IMR-90 (cell line): ENCODE results near the gene CEP104. TPM values are rescaled to one million over a fixed set of nuclear protein-coding genes. Genes with fewer than 3 reads are reported as not detected.
A peak's percentile ranks its signal among the peaks of the same experiment; 100 is the strongest.

Experiments used
- ATAC-seq: fragments of 200-7000 bp; cut with Tn5 transposase; 2 replicates; pipeline ENCODE4 v1.9.1; 2020; ENCODE audit warnings: low read depth, mild to moderate bottlenecking, moderate library complexity
- BruUV-seq: library from RNA; stranded (reverse); fragments of 400-500 nt; replicated peaks from 2 replicates; lab custom pipeline; 2021; lab: Mats Ljungman, UMichigan
- CTCF ChIA-PET: fragments of 300-600 bp; formaldehyde crosslinking; extraction: SDS; loops from one replicate; lab custom pipeline; 2021; ENCODE audit warnings: antibody characterized with exemption; lab: Yijun Ruan, JAX
- POLR2A ChIA-PET: fragments of 300-600 bp; sonication (Branson Sonifier 250); formaldehyde crosslinking; loops from one replicate; lab custom pipeline; 2022; ENCODE audit warnings: antibody characterized with exemption; ENCODE audit not compliant: unreplicated experiment; lab: Charles Lee
- DNase-seq: peaks from one replicate; pipeline ENCODE4 v3.0.0; 2013
- H2AFZ ChIP-seq: replicated peaks from 2 replicates; pipeline ENCODE3; 2013; ENCODE audit warnings: low read length, mild to moderate bottlenecking; ENCODE audit not compliant: poor library complexity
- H2AK5ac ChIP-seq: 2 replicates; pipeline ENCODE4 v1.6.1; 2013; ENCODE audit warnings: low read depth, low read length, inconsistent platforms
- H2AK9ac ChIP-seq: replicated peaks from 2 replicates; pipeline ENCODE3; 2013; ENCODE audit warnings: mild to moderate bottlenecking, low read depth, low read length, moderate library complexity; ENCODE audit not compliant: poor library complexity
- H2BK120ac ChIP-seq: 2 replicates; pipeline ENCODE4 v1.6.1; 2013; ENCODE audit warnings: low read depth, low read length, inconsistent platforms
- H2BK15ac ChIP-seq: 3 replicates; pipeline ENCODE4 v1.6.1; 2013; ENCODE audit warnings: low read depth, low read length, inconsistent platforms
- H2BK20ac ChIP-seq: 2 replicates; pipeline ENCODE4 v1.6.1; 2013; ENCODE audit warnings: low read depth, mild to moderate bottlenecking, inconsistent platforms, low read length, moderate library complexity
- H2BK5ac ChIP-seq: 2 replicates; pipeline ENCODE4 v1.6.1; 2013; ENCODE audit warnings: mild to moderate bottlenecking, low read depth, low read length, inconsistent platforms; ENCODE audit not compliant: poor library complexity, severe bottlenecking
- H3K14ac ChIP-seq: replicated peaks from 2 replicates; pipeline ENCODE4 v1.6.1; 2013; ENCODE audit warnings: low read depth, low read length, inconsistent platforms
- H3K18ac ChIP-seq: 2 replicates; pipeline ENCODE4 v1.6.1; 2013; ENCODE audit warnings: low read depth, low read length, control low read depth
- H3K23ac ChIP-seq: 2 replicates; pipeline ENCODE4 v1.6.1; 2013; ENCODE audit warnings: low read depth, low read length, inconsistent platforms
- H3K27ac ChIP-seq: 2 replicates; pipeline ENCODE4 v1.5.1; 2013; ENCODE audit warnings: mild to moderate bottlenecking, control low read depth, low read length; ENCODE audit not compliant: insufficient read depth
- H3K27me3 ChIP-seq: 2 replicates; pipeline ENCODE4 v1.6.1; 2013; ENCODE audit warnings: low read length; ENCODE audit not compliant: control insufficient read depth, insufficient read depth
- H3K36me3 ChIP-seq: 2 replicates; pipeline ENCODE4 v1.6.1; 2013; ENCODE audit warnings: low read length, mixed read lengths; ENCODE audit not compliant: control insufficient read depth, insufficient read depth
- H3K4ac ChIP-seq: 2 replicates; pipeline ENCODE4 v1.6.1; 2013; ENCODE audit warnings: low read depth, low read length, inconsistent platforms
- H3K4me1 ChIP-seq: 2 replicates; pipeline ENCODE4 v1.6.1; 2013; ENCODE audit warnings: low read length, mixed read lengths; ENCODE audit not compliant: control insufficient read depth, insufficient read depth
- H3K4me2 ChIP-seq: 2 replicates; pipeline ENCODE4 v1.6.1; 2013; ENCODE audit warnings: low read depth, mild to moderate bottlenecking, control low read depth, low read length, moderate library complexity
- H3K4me3 ChIP-seq: 2 replicates; pipeline ENCODE4 v1.5.1; 2013; ENCODE audit warnings: low read depth, mild to moderate bottlenecking, control low read depth, low read length, moderate library complexity; ENCODE audit not compliant: insufficient read depth
- H3K56ac ChIP-seq: 2 replicates; pipeline ENCODE4 v1.6.1; 2013; ENCODE audit warnings: low read length, inconsistent platforms; ENCODE audit not compliant: insufficient read depth; ENCODE audit errors: extremely low read depth
- H3K79me1 ChIP-seq, 2 experiments: 2 replicates each; pipeline ENCODE4 v1.6.1; 2013; ENCODE audit warnings: low read length in 2 of 2, inconsistent platforms in 1 of 2, low read depth in 1 of 2
- H3K9ac ChIP-seq: 2 replicates; pipeline ENCODE4 v1.6.1; 2013; ENCODE audit warnings: low read depth, low read length, control low read depth
- H3K9me1 ChIP-seq: 2 replicates; pipeline ENCODE4 v1.6.1; 2013; ENCODE audit warnings: low read length, inconsistent platforms; ENCODE audit not compliant: insufficient read depth
- H3K9me3 ChIP-seq: 2 replicates; pipeline ENCODE4 v1.6.1; 2013; ENCODE audit warnings: low read length; ENCODE audit not compliant: control insufficient read depth, insufficient read depth
- H4K20me1 ChIP-seq: 2 replicates; pipeline ENCODE4 v1.6.1; 2013; ENCODE audit warnings: low read length, inconsistent platforms; ENCODE audit not compliant: insufficient read depth
- H4K5ac ChIP-seq: 2 replicates; pipeline ENCODE4 v1.6.1; 2013; ENCODE audit warnings: mild to moderate bottlenecking, low read depth, low read length, control low read depth
- H4K8ac ChIP-seq, 2 experiments: 2 replicates each; pipeline ENCODE4 v1.6.1; 2013; ENCODE audit warnings: low read depth in 2 of 2, low read length in 2 of 2, control low read depth in 1 of 2, inconsistent platforms in 1 of 2
- H4K91ac ChIP-seq: 2 replicates; pipeline ENCODE4 v1.6.1; 2013; ENCODE audit warnings: low read depth, low read length, inconsistent platforms; ENCODE audit not compliant: insufficient read depth
- RCOR1 ChIP-seq: IDR thresholded peaks from 2 replicates; pipeline ENCODE4 v1.6.1; 2012; ENCODE audit warnings: mild to moderate bottlenecking, low read length, improper control_type of control experiment; ENCODE audit not compliant: insufficient replicate concordance
- WGBS, 2 experiments: methylation state at CpG; one replicate each; pipeline versions ENCODE4 v1.1.5 to v1.1.7; 2013; ENCODE audit warnings: missing lambda C conversion rate in 2 of 2; ENCODE audit not compliant: insufficient read length in 1 of 2; ENCODE audit errors: extremely low coverage in 2 of 2; 5-methylcytosine and 5-hydroxymethylcytosine counted together
- dilution Hi-C: fragments of 300-500 bp; cut with HindIII; formaldehyde crosslinking; loops from one replicate; pipeline ENCODE4 v1.14.3; 2018; ENCODE audit warnings: low sequenced_read_pairs; ENCODE audit not compliant: unreplicated experiment
- in situ Hi-C: fragments of 300-500 bp; cut with MboI; formaldehyde crosslinking; loops from 3 replicates; pipeline ENCODE4 v1.14.3; 2019; ENCODE audit warnings: low sequenced_read_pairs, inconsistent platforms, mixed read lengths
- intact Hi-C: fragments of 100-400 bp; cut with micrococcal nuclease; formaldehyde crosslinking; loops from 2 replicates; pipeline ENCODE4 v1.10.0; 2022
- polyA plus RNA-seq, 3 experiments: library from polyadenylated mRNA; depleted of rRNA; stranded (reverse); fragments of >200 nt; gene quantifications; 2 replicates each; pipeline ENCODE4 v1.2.3, GENCODE V29; 2012; ENCODE audit warnings: low replicate concordance in 1 of 3
- total RNA-seq: library from RNA; depleted of rRNA; stranded (reverse); fragments of >200 nt; gene quantifications from 2 replicates; pipeline ENCODE4 v1.2.3, GENCODE V29; 2012
- TF ChIP-seq, protein P1 (sequence below): conservative IDR thresholded peaks from 2 replicates; pipeline ENCODE4 v1.5.1; 2012; ENCODE audit warnings: mild to moderate bottlenecking, low read depth, low read length, improper control_type of control experiment

CEP104 gene
- total and polyA plus RNA-seq, 2 of the 4 experiments (the other 2 are of a cell fraction): 14.3 to 17.5 TPM

DNA sequence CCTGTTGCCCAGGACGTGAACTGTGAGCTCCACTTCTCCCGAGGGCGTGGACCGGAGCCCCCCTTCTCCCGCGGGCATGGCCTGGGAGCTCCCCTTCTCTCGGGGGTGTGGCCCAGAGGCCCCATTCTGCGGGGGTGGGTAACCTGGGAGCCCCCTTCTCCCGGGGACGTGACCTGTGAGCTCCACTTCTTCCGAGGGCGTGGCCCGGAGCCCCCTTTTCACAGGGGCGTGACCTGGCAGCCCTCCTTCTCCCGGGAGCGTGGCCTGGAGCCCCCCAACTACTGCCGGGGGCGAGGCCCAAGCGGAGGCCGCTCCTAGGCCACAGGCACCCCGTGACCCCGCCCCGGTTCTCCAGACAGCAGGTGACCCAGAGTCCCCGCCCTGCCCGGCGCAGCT lies 42.7 kb upstream of the CEP104 start:
- Histone ChIP-seq H3K9me1 (peaks cover 7% of the 10 kb centered on the region; the same call in 1 of the 2 replicates), H3K9ac (peak overlapping the region; percentile 62), H3K27ac (peak overlapping the region; percentile 61), H3K4ac (peak overlapping the region; percentile 15), H4K8ac (peak overlapping the region; percentile 48 to 56; a peak in 2 of 4 replicates), H4K91ac (no peak overlapping the region), H4K20me1 (peaks cover 20% of the 10 kb centered on the region), H3K9me3 (no peaks in the 10 kb centered on the region), H3K23ac (0 out of 2 replicates have a peak overlapping the region, but pooled peaks have one; percentile 4), H4K5ac (no peak overlapping the region; the same call in 1 of the 2 replicates), H2AK9ac (peak overlapping the region; percentile 95), H3K79me1 (peaks cover 5 to 28% of the 10 kb centered on the region in 2 experiments; a peak in 3 of 4 replicates), H2BK20ac (no peak overlapping the region), H3K4me2 (peak overlapping the region; percentile 85), H3K18ac (no peak overlapping the region), H2BK5ac (no peak overlapping the region), H3K36me3 (0 out of 2 replicates have a peak, but pooled peaks cover 4% of the 10 kb centered on the region), H2BK15ac (no peak overlapping the region), H2AK5ac (peak overlapping the region; percentile 81; the same call in 1 of the 2 replicates), H3K4me1 (peaks cover 14% of the 10 kb centered on the region), H2BK120ac (no peak overlapping the region), H3K14ac (peak overlapping the region; percentile 57; the same call in 1 of the 2 replicates), H3K27me3 (no peaks in the 10 kb centered on the region), H3K56ac (no peak overlapping the region), H3K4me3 (peak overlapping the region; percentile 60), H2AFZ (peak overlapping the region; percentile 100)
- 0% methylated on average over 8 of the region's 26 CpGs; no CpG with 5 or more reads in 1 of the 2 experiments for WGBS, 2 experiments
- DNase-seq (no peak), ATAC-seq (no peak)
- TF ChIP-seq, protein P1, sequence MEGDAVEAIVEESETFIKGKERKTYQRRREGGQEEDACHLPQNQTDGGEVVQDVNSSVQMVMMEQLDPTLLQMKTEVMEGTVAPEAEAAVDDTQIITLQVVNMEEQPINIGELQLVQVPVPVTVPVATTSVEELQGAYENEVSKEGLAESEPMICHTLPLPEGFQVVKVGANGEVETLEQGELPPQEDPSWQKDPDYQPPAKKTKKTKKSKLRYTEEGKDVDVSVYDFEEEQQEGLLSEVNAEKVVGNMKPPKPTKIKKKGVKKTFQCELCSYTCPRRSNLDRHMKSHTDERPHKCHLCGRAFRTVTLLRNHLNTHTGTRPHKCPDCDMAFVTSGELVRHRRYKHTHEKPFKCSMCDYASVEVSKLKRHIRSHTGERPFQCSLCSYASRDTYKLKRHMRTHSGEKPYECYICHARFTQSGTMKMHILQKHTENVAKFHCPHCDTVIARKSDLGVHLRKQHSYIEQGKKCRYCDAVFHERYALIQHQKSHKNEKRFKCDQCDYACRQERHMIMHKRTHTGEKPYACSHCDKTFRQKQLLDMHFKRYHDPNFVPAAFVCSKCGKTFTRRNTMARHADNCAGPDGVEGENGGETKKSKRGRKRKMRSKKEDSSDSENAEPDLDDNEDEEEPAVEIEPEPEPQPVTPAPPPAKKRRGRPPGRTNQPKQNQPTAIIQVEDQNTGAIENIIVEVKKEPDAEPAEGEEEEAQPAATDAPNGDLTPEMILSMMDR: 0 out of 2 replicates have a peak, but pooled peaks have one; percentile 4
- TF ChIP-seq RCOR1: no peak
- dilution Hi-C loops (no loop called here), in situ Hi-C loops (loop anchor here (25.0 kb wide), 1 partner anchor 2013 kb away; no protein-coding TSS in a partner anchor), intact Hi-C loops (loop anchor here (2.0 kb wide), 1 partner anchor 43 kb away; the partner anchor contains the start of genes CEP104 and DFFB)
- ChIA-PET POLR2A (no interaction called here), CTCF (no interaction called here)
- BruUV-seq: no TSS peak
